ENCODE measurements around the gene TMEM235.
A peak's percentile ranks its signal among the peaks of the same experiment; 100 is the strongest.

Gene TMEM235

GRCh38 chr17:78255029-78255656, 23.7 kb downstream of the TMEM235 start:
- DNase-seq (ENCODE audit: low read depth in 2 of 2), result no peak

GRCh38 chr17:78255953-78256706, 24.7 kb downstream of the TMEM235 start:
- no peak for DNase-seq (ENCODE audit: low read depth in 2 of 2)

GRCh38 chr17:78256707-78257591, 25.5 kb downstream of the TMEM235 start:
- DNase-seq (ENCODE audit: low read depth in 2 of 2), result no peak

- no peak for DNase-seq (ENCODE audit: low read depth in 2 of 2)
These were observed 26.4 kb downstream of the TMEM235 start for GRCh38 chr17:78257810-78258322.

- DNase-seq (ENCODE audit: low read depth in 2 of 2), result peak; percentile 61 to 72
These were observed 27.1 kb downstream of the TMEM235 start for GRCh38 chr17:78258323-78259191.

- no peak for DNase-seq (ENCODE audit: low read depth in 2 of 2)
These were observed 27.7 kb downstream of the TMEM235 start for GRCh38 chr17:78259192-78259554.

- DNase-seq (ENCODE audit: low read depth in 2 of 2), result no peak
These were observed 31.8 kb downstream of the TMEM235 start for GRCh38 chr17:78263063-78263735.

- DNase-seq (ENCODE audit: low read depth in 2 of 2), result no peak
These were observed 32.4 kb downstream of the TMEM235 start for GRCh38 chr17:78263736-78264340.

- no peak for DNase-seq (ENCODE audit: low read depth in 2 of 2)
These were observed 33.2 kb downstream of the TMEM235 start for GRCh38 chr17:78264590-78264989.

- DNase-seq (ENCODE audit: low read depth in 2 of 2), result no peak
These were observed 33.7 kb downstream of the TMEM235 start for GRCh38 chr17:78265121-78265520.

GRCh38 chr17:78266231-78266631, 34.8 kb downstream of the TMEM235 start:
- DNase-seq (ENCODE audit: low read depth in 2 of 2), result no peak

- DNase-seq (ENCODE audit: low read depth in 2 of 2), result no peak
These were observed 35.3 kb downstream of the TMEM235 start for GRCh38 chr17:78266771-78267170.

- DNase-seq (ENCODE audit: low read depth in 2 of 2), result no peak
These were observed 36.0 kb downstream of the TMEM235 start for GRCh38 chr17:78267253-78268073.

- DNase-seq (ENCODE audit: low read depth in 2 of 2), result no peak
These were observed 36.9 kb downstream of the TMEM235 start for GRCh38 chr17:78268191-78268874.

GRCh38 chr17:78268951-78269905, 37.8 kb downstream of the TMEM235 start:
- DNase-seq (ENCODE audit: low read depth in 2 of 2), result no peak

- DNase-seq (ENCODE audit: low read depth in 2 of 2), result no peak
These were observed 38.5 kb downstream of the TMEM235 start for GRCh38 chr17:78269955-78270381.

- DNase-seq (ENCODE audit: low read depth in 2 of 2), result no peak
These were observed 40.2 kb downstream of the TMEM235 start for GRCh38 chr17:78271419-78272170.

All from stimulated activated CD4-positive, alpha-beta T cell treated with anti-CD3 and anti-CD28 coated beads, Interleukin-15, amount 100 ng/mL, for 48 hours (primary cell).